Mucosa of gallbladder (tissue), 1 donor: Measurements from ENCODE around the gene PCBP3. TPM values are rescaled to one million over a fixed set of nuclear protein-coding genes. Genes with fewer than 3 reads are reported as not detected.
"Not testable (repeated sequence)": the region's sequence is repeated elsewhere in the genome, so short reads cannot be mapped to it uniquely, and the experiment has no call there.

ENCODE experiments used
- DNase-seq: peaks from one replicate; pipeline ENCODE4 v3.0.0-alpha.2; 2020; ENCODE audit warnings: low spot score
- total RNA-seq: library from RNA; stranded (reverse); gene quantifications from one replicate; pipeline ENCODE4 v1.2.1, GENCODE V29; 2021
- donor health status: DM: no; HTN: no; CAD: no.

Gene PCBP3
- total RNA-seq, 1 donor from 2014 or later, result 2.1 TPM

GRCh38 chr21:45892916-45893739 is 249.6 kb downstream of the PCBP3 start:
- DNase-seq, result no peak

DNA sequence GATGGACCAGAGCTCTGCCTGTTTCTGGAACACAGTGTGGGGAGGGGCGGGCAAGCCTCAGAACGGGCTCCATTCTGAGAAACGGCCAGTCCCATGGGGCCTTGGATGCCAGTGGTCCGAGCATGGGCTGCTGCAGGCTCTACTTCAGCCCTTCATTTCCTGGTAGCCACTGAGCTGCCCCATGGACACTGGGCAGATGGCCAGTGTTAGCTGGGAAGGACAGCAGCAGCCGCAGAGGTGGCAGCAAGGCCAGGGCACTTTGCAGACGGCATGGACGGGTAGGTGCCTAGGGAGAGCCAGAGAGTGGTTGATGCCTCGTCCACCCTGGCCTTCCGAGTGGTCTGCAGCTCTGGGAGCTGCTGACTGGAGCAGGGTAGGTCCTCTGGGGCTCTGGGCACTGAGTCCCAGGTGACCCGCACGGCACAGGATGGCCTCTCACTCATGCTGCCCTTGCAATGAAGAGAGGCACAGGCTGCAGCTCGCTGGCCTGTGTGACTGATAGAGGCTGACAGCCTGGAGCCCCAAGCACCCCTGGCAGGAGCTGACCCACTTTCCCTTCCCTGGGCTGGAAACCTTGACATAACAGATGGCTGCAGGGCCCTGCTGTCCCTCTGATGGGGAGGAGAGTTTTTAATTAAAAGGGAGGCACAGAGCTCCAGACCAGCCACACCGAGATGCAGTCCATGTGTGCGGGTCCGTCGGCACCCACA is 250.4 kb downstream of the PCBP3 start:
- no peak for DNase-seq

DNA sequence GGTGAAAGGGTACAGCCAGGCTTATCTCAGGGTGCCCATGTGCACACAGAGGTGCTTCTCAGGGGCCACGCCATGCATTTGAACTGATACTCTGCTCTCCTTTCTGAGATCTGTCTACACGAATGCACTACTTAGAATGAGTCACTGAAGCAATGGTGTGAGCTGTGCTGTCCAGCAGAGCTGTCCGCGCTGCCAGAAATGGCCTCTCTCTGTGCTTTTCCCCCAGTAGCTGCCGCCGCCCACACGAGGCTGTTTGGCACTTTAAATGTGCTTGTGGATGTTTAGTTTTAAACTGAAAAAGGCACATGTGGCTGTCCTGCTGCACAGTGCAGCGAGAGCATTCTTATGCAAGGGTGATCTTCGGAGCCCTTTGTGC is 250.9 kb downstream of the PCBP3 start:
- DNase-seq, result peak; percentile 38

GRCh38 chr21:45894906-45895777 is 251.6 kb downstream of the PCBP3 start:
- no peak for DNase-seq

DNA sequence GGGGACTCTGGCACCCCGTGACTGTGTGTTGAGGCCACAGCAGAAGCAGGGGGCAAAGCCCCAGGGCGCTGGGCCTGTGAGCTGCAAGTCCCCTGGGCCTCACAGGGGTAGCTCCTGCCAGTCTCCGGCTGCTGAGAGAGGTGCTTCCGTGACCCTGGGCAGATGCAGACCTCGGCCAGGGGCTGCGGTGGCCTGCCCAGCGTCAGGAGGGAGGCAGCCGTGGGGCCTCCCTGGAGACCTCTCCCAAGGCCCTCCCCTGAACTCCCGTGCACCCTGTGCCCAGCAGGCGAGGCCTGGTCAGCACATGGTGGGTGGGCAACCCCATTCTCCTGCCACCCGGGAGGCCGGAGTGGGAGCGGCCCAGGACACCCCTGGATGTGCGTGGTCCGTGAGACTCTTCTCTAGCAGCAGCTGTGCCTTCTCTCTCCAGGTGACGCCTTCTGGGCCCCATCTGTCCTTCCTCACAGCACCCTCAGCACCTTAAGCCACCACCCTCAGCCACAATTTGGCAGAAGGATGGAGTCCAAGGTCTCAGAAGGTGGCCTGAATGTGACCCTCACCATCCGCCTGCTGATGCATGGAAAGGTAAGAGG is 252.3 kb downstream of the PCBP3 start:
- no peak for DNase-seq

DNA sequence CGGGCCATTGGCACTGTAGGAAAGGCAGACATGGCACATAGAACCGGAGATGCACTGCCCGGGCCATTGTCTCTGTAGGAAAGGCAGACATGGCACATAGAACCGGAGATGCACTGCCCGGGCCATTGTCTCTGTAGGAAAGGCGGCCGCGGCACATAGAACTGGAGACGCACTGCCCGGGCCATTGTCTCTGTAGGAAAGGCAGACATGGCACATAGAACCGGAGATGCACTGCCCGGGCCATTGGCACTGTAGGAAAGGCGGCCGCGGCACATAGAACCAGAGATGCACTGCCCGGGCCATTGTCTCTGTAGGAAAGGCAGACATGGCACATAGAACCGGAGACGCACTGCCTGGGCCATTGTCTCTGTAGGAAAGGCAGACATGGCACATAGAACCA is 252.9 kb downstream of the PCBP3 start:
- not testable (repeated sequence) for DNase-seq

GRCh38 chr21:45897191-45898027 is 253.9 kb downstream of the PCBP3 start:
- DNase-seq, result no peak

- no peak for DNase-seq
Measured at GRCh38 chr21:45898028-45898350, 254.5 kb downstream of the PCBP3 start.

DNA sequence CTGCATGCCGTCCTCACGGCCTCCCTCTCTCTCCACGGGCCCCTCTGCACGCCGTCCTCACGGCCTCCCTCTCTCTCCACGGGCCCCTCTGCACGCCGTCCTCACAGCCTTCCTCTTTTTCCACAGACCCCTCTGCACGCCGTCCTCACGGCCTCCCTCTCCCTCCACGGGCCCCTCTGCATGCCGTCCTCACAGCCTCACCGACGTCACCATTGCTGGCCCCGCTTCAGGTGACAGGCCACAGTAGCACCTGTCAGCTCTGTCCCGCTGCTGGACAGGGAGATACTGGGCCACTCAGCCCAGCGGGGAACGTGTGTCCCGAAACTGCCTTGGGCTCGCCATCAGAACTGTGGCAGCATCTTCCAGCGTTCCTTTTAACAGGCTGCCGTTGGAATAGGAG is 255.3 kb downstream of the PCBP3 start:
- no peak for DNase-seq

DNA sequence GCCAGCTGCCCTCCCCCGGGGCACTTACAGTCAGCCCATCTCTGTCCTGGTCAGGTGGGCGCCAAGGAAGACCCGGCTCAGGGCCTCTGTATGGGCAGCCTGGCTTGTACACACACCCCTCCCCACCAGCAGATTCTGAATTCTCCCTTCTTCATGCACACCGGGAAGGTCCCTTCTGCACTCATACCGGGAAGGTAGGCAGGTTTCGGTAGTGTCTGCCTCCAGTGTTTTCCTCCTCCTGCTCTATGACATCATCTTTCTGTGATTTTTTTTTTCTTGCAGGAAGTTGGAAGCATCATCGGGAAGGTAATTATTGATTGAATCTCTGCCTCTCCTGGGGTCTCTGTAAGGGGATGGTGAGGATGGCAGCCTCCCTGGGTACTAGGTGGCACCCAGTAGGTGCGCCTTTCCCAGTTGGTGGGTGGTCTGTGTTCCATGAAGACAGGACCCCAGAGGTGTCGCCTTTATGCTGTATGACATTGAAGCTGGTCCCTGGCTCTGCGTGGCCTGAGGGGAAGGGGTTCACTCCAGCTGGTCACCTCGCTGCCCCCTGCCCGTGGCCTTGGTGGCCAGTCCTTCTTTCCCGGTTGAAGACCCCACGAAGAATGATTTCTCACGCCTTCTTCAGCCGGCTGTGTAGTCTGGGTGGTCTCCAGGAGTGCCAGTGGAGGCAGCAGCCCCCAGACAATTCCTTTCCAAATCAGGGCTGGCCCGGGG is 255.9 kb downstream of the PCBP3 start:
- no peak for DNase-seq

- no peak for DNase-seq
Measured at GRCh38 chr21:45900034-45900868, 256.7 kb downstream of the PCBP3 start.

DNA sequence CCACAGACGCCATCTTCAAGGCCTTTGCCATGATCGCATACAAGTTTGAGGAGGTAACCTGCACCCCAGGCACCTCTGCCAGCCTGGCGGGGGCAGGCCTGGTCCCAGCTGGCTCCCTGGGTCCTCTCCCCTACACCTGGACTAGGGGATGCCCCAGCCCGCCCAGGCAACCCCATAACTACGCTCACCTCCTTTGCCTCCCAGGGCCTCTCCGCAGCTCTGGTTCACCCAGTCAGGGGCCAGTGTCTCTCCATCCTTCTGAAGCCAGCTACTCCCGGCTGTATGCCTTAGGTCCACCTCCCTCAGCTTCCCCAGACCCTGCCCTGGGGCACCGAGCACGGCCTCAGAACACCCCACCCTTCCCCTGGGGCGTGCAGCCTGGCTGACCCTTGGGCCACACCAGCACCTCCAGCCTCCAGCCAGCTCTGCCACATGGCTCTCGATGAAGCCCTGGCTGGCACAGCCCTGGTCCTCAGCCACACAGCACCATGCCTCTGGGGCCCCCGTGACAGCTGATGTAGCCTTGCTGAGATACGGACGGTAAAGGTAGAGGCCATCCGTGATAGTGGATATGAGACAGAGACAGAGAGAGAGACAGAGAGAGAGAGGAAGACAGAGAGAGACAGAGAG is 257.7 kb downstream of the PCBP3 start:
- DNase-seq, result no peak

- no peak for DNase-seq
Measured at GRCh38 chr21:45902292-45902995, 258.9 kb downstream of the PCBP3 start.

DNA sequence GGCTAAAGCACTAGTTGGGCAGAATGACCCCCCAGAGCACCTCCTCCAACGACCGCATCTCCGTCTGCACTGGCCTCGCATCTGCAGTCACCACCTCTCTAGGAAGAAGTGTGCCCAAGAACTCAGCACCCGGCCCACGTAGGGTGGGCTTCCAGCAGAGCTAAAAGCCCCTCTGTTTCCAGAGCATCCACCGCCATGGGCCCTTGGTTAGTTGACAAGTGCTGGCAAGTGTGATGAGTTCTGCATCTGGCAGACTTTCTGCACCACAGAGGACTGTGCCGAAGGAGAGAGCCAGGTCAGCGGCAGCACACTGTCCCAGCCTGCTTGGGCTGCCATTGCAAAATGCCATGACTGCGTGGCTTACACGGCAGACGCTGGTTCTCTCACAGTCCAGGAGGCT is 261.7 kb downstream of the PCBP3 start:
- no peak for DNase-seq

GRCh38 chr21:45906196-45906805 is 262.8 kb downstream of the PCBP3 start:
- no peak for DNase-seq

- no peak for DNase-seq
Measured at GRCh38 chr21:45906859-45907258, 263.3 kb downstream of the PCBP3 start.

- DNase-seq, result no peak
Measured at GRCh38 chr21:45908536-45909237, 265.2 kb downstream of the PCBP3 start.
